HCT116 (cell line): ENCODE measurements around the gene SARNP.

Experiments used
- CTCF ChIP-seq, 3 experiments: fragments of 200-600 bp in 1 of 3; sonication (generic) in 1 of 3; IDR thresholded peaks in 2 of 3; conservative IDR thresholded peaks in 1 of 3; 2 replicates each; pipeline ENCODE4 v1.5.1; 2012 to 2017; ENCODE audit warnings: low read depth in 2 of 3, low read length in 2 of 3, antibody characterized with exemption in 1 of 3, borderline replicate concordance in 1 of 3, control low read depth in 1 of 3, mild to moderate bottlenecking in 1 of 3, mixed read lengths in 1 of 3, mixed run types in 1 of 3, moderate library complexity in 1 of 3; ENCODE audit not compliant: insufficient read depth in 1 of 3
- POLR2A ChIP-seq: IDR thresholded peaks from 2 replicates; pipeline ENCODE4 v1.7.0; 2011; ENCODE audit warnings: borderline replicate concordance; ENCODE audit not compliant: insufficient read depth, insufficient read length; ENCODE audit errors: extremely low read depth

- no peak for TF ChIP-seq POLR2A
- no peak for TF ChIP-seq CTCF (IDR thresholded peaks at IDR 0.05 in 2 of 3, conservative IDR thresholded peaks at IDR 0.05 in 1 of 3; ENCODE audit: borderline replicate concordance in 1 of 3, insufficient read depth in 1 of 3, low read depth in 2 of 3, low read length in 2 of 3)
Observed at GRCh38 chr12:55713721-55714120, 103.8 kb downstream of the SARNP start.
